H1 (cell line): ENCODE results near the gene GCHFR. TPM values are rescaled to one million over a fixed set of nuclear protein-coding genes. Genes with fewer than 3 reads are reported as not detected.

Experiments
- CTCF ChIA-PET: fragments of 300-600 bp; sonication (Branson Sonifier 250); formaldehyde crosslinking; loops from one replicate; lab custom pipeline; 2021; ENCODE audit not compliant: partially characterized antibody; lab: Charles Lee
- POLR2A ChIA-PET: fragments of 300-600 bp; sonication (Branson Sonifier 250); formaldehyde crosslinking; loops from one replicate; lab custom pipeline; 2021; ENCODE audit warnings: inconsistent platforms; ENCODE audit not compliant: partially characterized antibody; lab: Charles Lee
- DNase-seq, 2 experiments: peaks; one replicate each; pipeline versions ENCODE4 v3.0.0 to v3.0.0-alpha.2; 2010 to 2022; ENCODE audit warnings: low spot score in 2 of 2, low read depth in 1 of 2, mixed read lengths in 1 of 2
- FAIRE-seq: peaks from 2 replicates; lab custom pipeline; 2011; peaks lifted over from hg19 to GRCh38; lab: Jason Lieb, UNC
- H2AFZ ChIP-seq: 2 replicates; pipeline ENCODE4 v1.8.1; 2012; ENCODE audit warnings: low read length, inconsistent platforms
- H2AK5ac ChIP-seq: 2 replicates; pipeline ENCODE4 v1.6.1; 2013; ENCODE audit warnings: low read depth, low read length
- H2BK120ac ChIP-seq: replicated peaks from 2 replicates; pipeline ENCODE3; 2013; ENCODE audit warnings: low read depth, low read length, inconsistent platforms
- H2BK12ac ChIP-seq: 2 replicates; pipeline ENCODE4 v1.6.1; 2013; ENCODE audit warnings: low read depth, low read length
- H2BK15ac ChIP-seq: 2 replicates; pipeline ENCODE4 v1.6.1; 2013; ENCODE audit warnings: low read length
- H2BK20ac ChIP-seq: 2 replicates; pipeline ENCODE4 v1.6.1; 2013; ENCODE audit warnings: low read length
- H2BK5ac ChIP-seq: 2 replicates; pipeline ENCODE4 v1.6.1; 2013; ENCODE audit warnings: low read depth, low read length
- H3K14ac ChIP-seq: 2 replicates; pipeline ENCODE4 v1.6.1; 2013; ENCODE audit warnings: inconsistent platforms; ENCODE audit not compliant: insufficient read length
- H3K18ac ChIP-seq: 2 replicates; pipeline ENCODE4 v1.6.1; 2013; ENCODE audit warnings: low read length; ENCODE audit errors: extremely low read depth
- H3K23ac ChIP-seq: 2 replicates; pipeline ENCODE4 v1.6.1; 2013; ENCODE audit warnings: inconsistent platforms; ENCODE audit not compliant: insufficient read length
- H3K23me2 ChIP-seq: 2 replicates; pipeline ENCODE4 v1.6.1; 2013; ENCODE audit warnings: low read depth, low read length
- H3K27ac ChIP-seq: 2 replicates; pipeline ENCODE4 v1.6.1; 2011; ENCODE audit warnings: low read depth, low read length, inconsistent platforms
- H3K27me3 ChIP-seq, 4 experiments: replicated peaks in 1 of 4; 1 replicate in 1 of 4; 2 replicates in 3 of 4; pipeline versions ENCODE4 v1.6.1 to v1.8.1; 2011 to 2013; ENCODE audit warnings: low read length in 3 of 4, mild to moderate bottlenecking in 3 of 4, inconsistent platforms in 2 of 4, mixed read lengths in 2 of 4, moderate library complexity in 1 of 4; ENCODE audit not compliant: control insufficient read depth in 3 of 4, insufficient read depth in 3 of 4; ENCODE audit errors: extremely low read depth in 1 of 4
- H3K36me3 ChIP-seq, 4 experiments: 2 replicates each; pipeline versions ENCODE4 v1.6.1 to v1.8.1; 2011 to 2013; ENCODE audit warnings: mild to moderate bottlenecking in 4 of 4, low read length in 3 of 4, moderate library complexity in 2 of 4, control low read depth in 1 of 4, inconsistent platforms in 1 of 4; ENCODE audit not compliant: insufficient read depth in 4 of 4, control insufficient read depth in 2 of 4
- H3K4ac ChIP-seq: replicated peaks from 2 replicates; pipeline ENCODE3; 2013; ENCODE audit warnings: low read length, low read depth, mixed read lengths, inconsistent platforms; ENCODE audit not compliant: insufficient read length
- H3K4me1 ChIP-seq, 4 experiments: replicated peaks in 1 of 4; 1 replicate in 1 of 4; 2 replicates in 3 of 4; pipeline versions ENCODE4 v1.6.1 to v1.8.1; 2011 to 2013; ENCODE audit warnings: low read length in 3 of 4, inconsistent platforms in 2 of 4, mixed read lengths in 1 of 4; ENCODE audit not compliant: insufficient read depth in 4 of 4, control insufficient read depth in 3 of 4
- H3K4me2 ChIP-seq, 2 experiments: 2 replicates each; pipeline versions ENCODE4 v1.6.1 to v1.8.1; 2011 to 2013; ENCODE audit warnings: low read depth in 2 of 2, low read length in 2 of 2, control low read depth in 1 of 2, inconsistent platforms in 1 of 2, mild to moderate bottlenecking in 1 of 2; ENCODE audit not compliant: insufficient read depth in 1 of 2
- H3K4me3 ChIP-seq, 4 experiments: fragments of 200-600, 300-600 bp in 1 of 4; sonication (generic), shearing (Covaris generic), sonication (Bioruptor Twin) in 1 of 4; 2 replicates each; pipeline versions ENCODE4 v1.5.1 to v1.8.1; 2011 to 2016; ENCODE audit warnings: low read length in 4 of 4, low read depth in 3 of 4, control low read depth in 2 of 4, inconsistent platforms in 2 of 4, mild to moderate bottlenecking in 2 of 4, mixed read lengths in 1 of 4, moderate library complexity in 1 of 4; ENCODE audit not compliant: insufficient read depth in 2 of 4; ENCODE audit errors: extremely low read depth in 1 of 4
- H3K56ac ChIP-seq: replicated peaks from 2 replicates; pipeline ENCODE3; 2013; ENCODE audit warnings: low read depth, mild to moderate bottlenecking, mixed read lengths, low read length, inconsistent platforms; ENCODE audit not compliant: insufficient read length
- H3K79me1 ChIP-seq: 2 replicates; pipeline ENCODE4 v1.6.1; 2013; ENCODE audit warnings: low read depth, low read length, control low read depth
- H3K79me2 ChIP-seq, 2 experiments: 2 replicates each; pipeline versions ENCODE4 v1.6.1 to v1.8.1; 2012 to 2013; ENCODE audit warnings: low read length in 2 of 2, mild to moderate bottlenecking in 2 of 2, inconsistent platforms in 1 of 2; ENCODE audit not compliant: insufficient read depth in 2 of 2, control insufficient read depth in 1 of 2
- H3K9ac ChIP-seq, 4 experiments: replicated peaks in 1 of 4; 1 replicate in 1 of 4; 2 replicates in 3 of 4; pipeline versions ENCODE4 v1.6.1 to v1.8.1; 2011 to 2013; ENCODE audit warnings: low read depth in 3 of 4, low read length in 3 of 4, control low read depth in 2 of 4, mild to moderate bottlenecking in 2 of 4, moderate library complexity in 2 of 4, inconsistent platforms in 1 of 4; ENCODE audit errors: extremely low read depth in 1 of 4
- H3K9me3 ChIP-seq, 2 experiments: 2 replicates each; pipeline versions ENCODE4 v1.6.1 to v1.8.1; 2012 to 2013; ENCODE audit warnings: mild to moderate bottlenecking in 2 of 2, moderate library complexity in 2 of 2, control low read depth in 1 of 2, inconsistent platforms in 1 of 2, low read depth in 1 of 2, low read length in 1 of 2, mixed read lengths in 1 of 2; ENCODE audit not compliant: insufficient read depth in 2 of 2
- H4K20me1 ChIP-seq, 2 experiments: replicated peaks in 1 of 2; 2 replicates each; pipeline versions ENCODE3 to v1.8.1; 2011 to 2013; ENCODE audit warnings: inconsistent platforms in 2 of 2, low read length in 2 of 2, mild to moderate bottlenecking in 1 of 2; ENCODE audit not compliant: insufficient read depth in 2 of 2, control insufficient read depth in 1 of 2
- H4K5ac ChIP-seq: 2 replicates; pipeline ENCODE4 v1.6.1; 2013; ENCODE audit warnings: low read length, low read depth, mixed read lengths, inconsistent platforms; ENCODE audit not compliant: insufficient read length
- H4K8ac ChIP-seq: 2 replicates; pipeline ENCODE4 v1.8.0; 2013; ENCODE audit warnings: mild to moderate bottlenecking, moderate library complexity, low read length, inconsistent platforms; ENCODE audit not compliant: insufficient read depth; ENCODE audit errors: extremely low read depth
- H4K91ac ChIP-seq: replicated peaks from 2 replicates; pipeline ENCODE3; 2013; ENCODE audit warnings: low read length, mixed read lengths, inconsistent platforms; ENCODE audit not compliant: insufficient read length
- SRF ChIP-seq: IDR thresholded peaks from 2 replicates; pipeline ENCODE4 v1.6.1; 2011; ENCODE audit warnings: mild to moderate bottlenecking, low read depth, low read length, moderate library complexity
- TEAD4 ChIP-seq: IDR thresholded peaks from 2 replicates; pipeline ENCODE4 v1.6.1; 2012; ENCODE audit warnings: low read depth, low read length, inconsistent platforms, mixed read lengths
- WGBS, 2 experiments: shearing (Covaris generic) in 1 of 2; methylation state at CpG; one replicate each; pipeline versions ENCODE4 v1.1.6 to v1.1.7; 2013 to 2015; ENCODE audit warnings: low lambda C conversion rate in 2 of 2, mixed read lengths in 2 of 2, inconsistent platforms in 1 of 2, low coverage in 1 of 2, missing lambda C conversion rate in 1 of 2; ENCODE audit not compliant: insufficient replicate concordance in 2 of 2, insufficient coverage in 1 of 2, insufficient read length in 1 of 2; ENCODE audit errors: extremely low coverage in 1 of 2, missing lambda C conversion rate in 1 of 2; 5-methylcytosine and 5-hydroxymethylcytosine counted together
- polyA plus RNA-seq, 7 experiments: library from polyadenylated mRNA; depleted of rRNA in 3 of 7; stranded (reverse) in 5 of 7; unstranded in 2 of 7; fragments of >200 nt in 5 of 7; fragments of 200-250 nt in 2 of 7; gene quantifications; 1 replicate in 5 of 7; 2 replicates in 1 of 7; 4 replicates in 1 of 7; pipeline versions ENCODE4 v1.2.1 to v1.2.3, GENCODE V29; 2011 to 2013; ENCODE audit warnings: missing spikeins in 2 of 7, mixed read lengths in 2 of 7
- total RNA-seq: library from RNA; stranded (reverse); fragmentation: NEBNext Ultra II Directional; extraction: Animal tissue kit (Norgen Biotek cat#: 25700); gene quantifications from 2 replicates; pipeline ENCODE4 v1.2.1, GENCODE V29; 2021

The GCHFR gene
- total and polyA plus RNA-seq, 2 of the 8 experiments (the other 6 are each of a cell fraction or from before 2014, with no cell fraction given), result 25.9 to 81.5 TPM

- no peak overlapping the region for H3K9ac ChIP-seq
- no peak overlapping the region for H3K23ac ChIP-seq
- WGBS, 2 experiments, result 96% methylated on average over 6 of the region's 6 CpGs; no CpG with 5 or more reads in 1 of the 2 experiments
- no peaks in the 10 kb centered on the region for H3K27me3 ChIP-seq
- H3K79me1 ChIP-seq, result no peaks in the 10 kb centered on the region
- no peak for DNase-seq
- H2BK20ac ChIP-seq, result no peak overlapping the region
- no peak for FAIRE-seq
- H3K4me2 ChIP-seq, result no peak overlapping the region
- H2BK5ac ChIP-seq, result no peak overlapping the region
- H3K23me2 ChIP-seq, result no peaks in the 10 kb centered on the region
- no peak overlapping the region for H3K56ac ChIP-seq
- H4K8ac ChIP-seq, result no peak overlapping the region
- peaks cover 0 to 2% of the 10 kb centered on the region in 2 experiments for H4K20me1 ChIP-seq
- TF ChIP-seq TEAD4, result no peak
- no peak for TF ChIP-seq SRF
- ChIA-PET POLR2A (interaction anchor here (0.6 kb wide), 1 partner anchor 10 kb away, joined by 3 read pairs; no protein-coding TSS in a partner anchor), CTCF (no interaction called here)
- H3K4me3 ChIP-seq, result no peak overlapping the region
- no peak overlapping the region for H2BK120ac ChIP-seq
- no peak overlapping the region for H3K18ac ChIP-seq
- no peak overlapping the region for H2BK15ac ChIP-seq
- H2BK12ac ChIP-seq, result no peak overlapping the region
- no peak overlapping the region for H2AK5ac ChIP-seq
- H3K4ac ChIP-seq, result no peak overlapping the region
- H3K9me3 ChIP-seq, result no peaks in the 10 kb centered on the region
- H3K36me3 ChIP-seq, result peaks cover 3 to 48% (median 22%) of the 10 kb centered on the region in 4 experiments; a peak in 7 of 8 replicates
- H3K14ac ChIP-seq, result no peak overlapping the region
- no peak overlapping the region for H4K91ac ChIP-seq
- H4K5ac ChIP-seq, result no peak overlapping the region
- H3K27ac ChIP-seq, result no peak overlapping the region
- no peaks in the 10 kb centered on the region for H3K4me1 ChIP-seq
- no peaks in the 10 kb centered on the region for H3K79me2 ChIP-seq
- H2AFZ ChIP-seq, result no peak overlapping the region
Measured at GRCh38 chr15:40716165-40716564, 47.7 kb upstream of the GCHFR start.
